Middle frontal gyrus (tissue), 1 donor: ENCODE measurements around the gene MARS1.
"Not testable (repeated sequence)": the region's sequence is repeated elsewhere in the genome, so short reads cannot be mapped to it uniquely, and the experiment has no call there.

ENCODE experiments used
- DNase-seq: peaks from one replicate; pipeline ENCODE4 v3.0.0-alpha.2; 2015; ENCODE audit warnings: low spot score; ENCODE audit errors: extremely low spot score

MARS1 gene

DNA sequence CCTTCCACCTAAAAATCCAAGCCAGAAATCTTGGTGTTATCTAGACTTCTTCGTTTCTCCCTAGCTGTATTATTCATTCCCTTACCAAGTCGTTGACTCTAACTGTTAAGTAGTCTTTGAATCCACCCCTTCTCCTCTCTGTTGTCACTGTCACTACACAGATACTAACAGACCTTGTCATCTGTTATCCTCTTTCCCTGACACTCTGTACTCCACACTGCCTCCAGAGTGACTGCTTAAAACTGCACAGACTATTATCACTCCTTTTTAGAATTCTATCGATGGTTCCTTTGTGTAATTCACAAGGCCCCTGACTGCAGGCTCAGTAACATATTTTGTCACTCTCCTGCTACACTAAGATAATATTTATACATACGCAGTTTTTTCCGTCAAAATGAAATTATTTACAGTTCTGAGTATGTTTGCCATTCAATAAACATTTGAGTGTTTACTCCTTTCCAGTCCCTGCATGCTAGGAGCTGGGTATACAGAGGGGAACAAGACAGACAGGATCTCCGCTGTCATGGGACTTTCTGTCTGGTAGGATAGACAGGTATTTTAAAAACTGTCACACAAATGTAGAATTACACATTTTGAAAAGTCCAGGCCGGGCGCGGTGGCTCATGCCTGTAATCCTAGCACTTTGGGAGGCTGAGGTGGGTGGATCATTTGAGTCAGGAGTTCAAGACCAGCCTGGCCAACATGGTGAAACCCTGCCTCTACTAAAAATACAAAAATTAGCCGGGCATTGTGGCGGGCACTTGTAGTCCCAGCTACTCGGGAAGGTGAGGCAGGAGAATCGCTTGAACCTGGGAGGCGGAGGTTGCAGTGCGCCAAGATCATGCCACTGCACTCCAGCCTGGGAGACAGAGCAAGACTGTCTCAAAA, 3.8 kb downstream of the MARS1 start:
- no peak for DNase-seq

DNA sequence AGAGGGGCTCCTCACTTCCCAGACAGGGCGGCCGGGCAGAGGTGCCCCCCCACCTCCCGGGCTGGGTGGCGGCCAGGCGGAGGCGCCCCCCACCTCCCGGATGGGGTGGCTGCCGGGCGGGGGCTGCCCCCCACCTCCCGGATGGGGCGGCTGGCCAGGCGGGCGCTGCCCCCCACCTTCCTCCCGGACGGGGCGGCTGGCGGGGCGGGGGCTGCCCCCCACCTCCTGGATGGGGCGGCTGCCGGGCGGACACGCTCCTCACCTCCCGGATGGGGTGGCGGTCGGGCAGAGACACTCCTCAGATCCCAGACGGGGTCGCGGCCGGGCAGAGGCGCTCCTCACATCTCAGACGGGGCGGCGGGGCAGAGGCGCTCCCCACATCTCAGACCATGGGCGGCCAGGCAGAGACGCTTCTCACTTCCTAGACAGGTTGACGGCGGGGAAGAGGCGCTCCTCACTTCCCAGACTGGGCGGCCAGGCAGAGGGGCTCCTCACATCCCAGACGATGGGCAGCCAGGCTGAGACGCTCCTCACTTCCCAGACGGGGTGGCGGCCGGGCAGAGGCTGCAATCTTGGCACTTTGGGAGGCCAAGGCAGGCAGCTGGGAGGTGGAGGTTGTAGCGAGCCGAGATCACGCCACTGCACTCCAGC, 7.3 kb downstream of the MARS1 start:
- not testable (repeated sequence) for DNase-seq

DNA sequence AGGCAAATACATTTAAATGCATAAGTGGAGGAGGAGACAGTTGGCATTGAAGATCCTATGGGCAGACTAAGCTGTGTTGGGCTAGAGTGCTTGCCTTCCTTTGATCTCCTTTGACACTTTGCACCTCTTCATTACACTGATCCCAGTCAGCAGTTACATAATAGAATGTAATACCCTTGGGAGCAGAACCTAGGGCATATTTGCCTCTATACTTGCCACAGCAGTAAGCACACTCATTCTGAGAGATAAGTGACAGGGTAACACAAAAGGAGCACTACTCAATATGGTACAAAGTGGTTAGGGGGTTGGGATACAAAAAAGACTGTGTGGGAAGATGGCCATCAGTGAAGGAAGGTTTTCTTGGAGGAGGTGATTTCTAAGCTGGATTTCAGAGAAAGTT, 9.0 kb downstream of the MARS1 start:
- no peak for DNase-seq

DNA sequence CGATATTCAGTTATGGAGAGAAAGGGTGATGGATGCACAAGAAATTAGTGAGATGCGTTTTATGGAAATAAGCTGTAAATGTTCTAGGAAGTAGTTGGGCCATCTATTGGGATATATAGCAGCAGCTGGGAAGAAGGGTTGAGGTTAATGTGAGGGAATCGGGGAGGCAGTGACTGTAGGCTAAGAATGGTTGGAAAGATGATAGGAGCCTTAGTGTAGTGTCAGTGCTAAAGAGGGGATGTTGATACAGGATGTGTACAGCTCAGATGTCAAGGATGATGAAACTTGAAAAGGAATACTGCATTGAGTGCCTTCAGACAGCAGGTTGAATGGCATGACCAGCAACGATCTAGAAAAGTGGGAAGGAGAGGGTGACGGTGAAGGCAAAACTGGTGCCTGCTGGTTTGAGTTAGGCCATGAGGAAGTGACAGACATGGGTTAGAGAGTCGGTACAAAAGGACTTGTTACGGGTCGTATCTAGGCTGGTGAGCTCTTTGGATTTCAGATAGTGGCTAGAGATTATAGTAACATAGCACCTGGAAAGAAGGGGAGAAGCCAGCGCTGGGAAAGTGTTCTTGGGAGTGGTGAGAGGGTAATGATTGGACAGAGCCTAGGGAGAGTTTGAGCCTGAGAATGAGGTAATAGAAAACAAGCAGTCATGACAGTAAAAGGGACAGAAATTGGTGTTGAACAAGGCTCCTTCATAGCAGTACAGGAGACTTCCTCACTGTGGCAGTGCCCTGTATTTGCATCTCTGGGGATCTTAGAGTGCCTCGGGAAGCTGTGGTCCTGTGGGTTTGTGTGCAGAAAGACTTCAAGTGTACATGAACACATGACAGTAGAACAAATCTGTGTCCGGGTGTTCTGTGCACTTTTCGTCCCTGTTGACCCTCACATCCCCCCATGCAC, 9.6 kb downstream of the MARS1 start:
- no peak for DNase-seq

DNA sequence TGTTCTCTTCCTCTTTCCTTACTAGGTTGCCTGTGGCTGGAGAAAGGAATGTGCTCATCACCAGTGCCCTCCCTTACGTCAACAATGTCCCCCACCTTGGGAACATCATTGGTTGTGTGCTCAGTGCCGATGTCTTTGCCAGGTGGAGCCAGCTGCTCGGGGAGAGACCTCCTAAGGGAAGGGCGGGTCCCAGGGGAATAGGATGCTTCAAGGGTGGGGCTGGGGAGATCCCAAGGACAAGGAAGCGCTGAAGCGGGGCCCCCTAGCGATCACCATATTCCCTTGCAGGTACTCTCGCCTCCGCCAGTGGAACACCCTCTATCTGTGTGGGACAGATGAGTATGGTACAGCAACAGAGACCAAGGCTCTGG, 10.2 kb downstream of the MARS1 start:
- no peak for DNase-seq

DNA sequence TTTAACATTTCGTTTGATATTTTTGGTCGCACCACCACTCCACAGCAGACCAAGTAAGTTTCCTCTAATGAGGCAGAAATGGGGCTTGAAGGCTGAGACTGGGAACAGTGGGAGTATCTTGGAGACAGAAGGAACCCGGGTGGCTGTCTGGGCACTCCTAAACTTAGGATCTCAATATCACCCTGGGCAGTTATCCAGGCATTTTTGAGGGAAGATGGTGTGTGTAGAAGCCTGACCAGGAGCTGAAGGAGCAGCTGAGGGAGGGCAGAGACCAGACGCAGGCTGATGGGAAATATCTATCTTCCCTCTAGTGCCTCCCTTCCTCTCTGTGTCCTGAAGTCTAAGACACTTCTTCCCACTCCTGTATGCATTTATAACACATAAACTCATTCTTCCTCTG, 10.7 kb downstream of the MARS1 start:
- DNase-seq, result no peak

DNA sequence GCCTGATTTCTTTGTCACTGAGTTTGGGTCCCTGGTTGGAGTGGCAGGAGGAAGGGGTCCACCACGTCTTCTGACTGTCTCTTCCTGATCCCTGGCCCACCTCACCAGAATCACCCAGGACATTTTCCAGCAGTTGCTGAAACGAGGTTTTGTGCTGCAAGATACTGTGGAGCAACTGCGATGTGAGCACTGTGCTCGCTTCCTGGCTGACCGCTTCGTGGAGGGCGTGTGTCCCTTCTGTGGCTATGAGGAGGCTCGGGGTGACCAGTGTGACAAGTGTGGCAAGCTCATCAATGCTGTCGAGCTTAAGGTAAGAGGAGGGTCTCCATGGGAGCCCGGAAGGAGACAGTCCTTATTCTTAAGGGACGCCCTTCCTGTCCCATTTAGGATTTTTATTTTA, 12.3 kb downstream of the MARS1 start:
- no peak for DNase-seq

DNA sequence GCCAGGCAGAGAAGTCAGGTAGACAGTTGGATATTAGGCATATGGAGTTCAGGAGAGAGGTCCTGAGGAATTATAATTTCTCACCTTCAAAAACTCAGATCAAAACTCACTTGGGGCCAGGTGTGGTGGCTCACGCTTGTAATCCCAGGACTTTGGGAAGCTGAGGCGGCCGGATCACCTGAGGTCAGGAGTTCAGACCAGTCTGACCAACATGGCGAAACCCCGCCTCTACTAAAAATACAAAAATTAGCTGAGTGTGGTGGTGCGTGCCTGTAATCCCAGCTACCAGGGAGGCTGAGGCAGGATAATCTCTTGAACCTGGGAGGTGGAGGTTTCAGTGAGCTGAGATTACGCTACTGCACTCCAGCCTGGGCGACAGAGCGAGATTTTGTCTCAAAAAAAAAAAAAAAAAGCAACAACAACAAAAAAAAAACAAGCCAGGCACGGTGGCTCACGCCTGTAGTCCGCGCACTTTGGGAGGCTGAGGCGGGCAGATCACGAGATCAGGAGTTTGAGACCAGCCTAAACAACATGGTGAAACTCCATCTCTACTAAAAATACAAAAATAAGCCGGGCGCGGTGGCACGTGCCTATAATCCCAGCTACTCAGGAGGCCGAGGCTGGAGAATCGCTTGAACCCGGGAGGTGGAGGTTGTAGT, 14.6 kb downstream of the MARS1 start:
- DNase-seq, result not testable (repeated sequence)

DNA sequence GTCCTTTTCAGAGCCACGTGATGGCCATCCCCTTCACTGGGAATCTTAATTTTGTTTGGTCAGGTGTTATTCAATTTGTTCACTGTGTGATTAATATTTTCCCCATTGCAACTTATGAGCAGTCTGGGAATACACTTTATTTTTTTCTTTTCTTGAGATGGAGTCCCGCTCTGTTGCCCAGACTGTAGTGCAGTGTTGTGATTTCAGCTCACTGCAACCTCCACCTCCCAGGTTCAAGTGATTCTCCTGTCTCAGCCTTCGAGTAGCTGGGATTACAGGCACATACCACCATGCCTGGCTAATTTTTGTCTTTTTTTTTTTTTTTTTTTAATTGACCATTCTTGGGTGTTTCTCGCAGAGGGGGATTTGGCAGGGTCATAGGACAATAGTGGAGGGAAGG, 18.7 kb downstream of the MARS1 start:
- DNase-seq, result not testable (repeated sequence)

DNA sequence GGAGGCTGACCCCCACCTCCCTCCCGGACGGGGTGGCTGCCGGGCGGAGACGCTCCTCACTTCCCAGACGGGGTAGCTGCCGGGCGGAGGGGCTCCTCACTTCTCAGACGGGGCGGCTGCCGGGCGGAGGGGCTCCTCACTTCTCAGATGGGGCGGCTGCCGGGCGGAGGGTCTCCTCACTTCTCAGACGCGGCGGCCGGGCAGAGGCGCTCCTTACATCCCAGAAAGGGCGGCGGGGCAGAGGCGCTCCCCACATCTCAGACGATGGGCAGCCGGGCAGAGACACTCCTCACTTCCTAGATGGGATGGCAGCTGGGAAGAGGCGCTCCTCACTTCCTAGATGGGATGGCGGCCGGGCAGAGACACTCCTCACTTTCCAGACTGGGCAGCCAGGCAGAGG, 19.9 kb downstream of the MARS1 start:
- DNase-seq, result not testable (repeated sequence)

DNA sequence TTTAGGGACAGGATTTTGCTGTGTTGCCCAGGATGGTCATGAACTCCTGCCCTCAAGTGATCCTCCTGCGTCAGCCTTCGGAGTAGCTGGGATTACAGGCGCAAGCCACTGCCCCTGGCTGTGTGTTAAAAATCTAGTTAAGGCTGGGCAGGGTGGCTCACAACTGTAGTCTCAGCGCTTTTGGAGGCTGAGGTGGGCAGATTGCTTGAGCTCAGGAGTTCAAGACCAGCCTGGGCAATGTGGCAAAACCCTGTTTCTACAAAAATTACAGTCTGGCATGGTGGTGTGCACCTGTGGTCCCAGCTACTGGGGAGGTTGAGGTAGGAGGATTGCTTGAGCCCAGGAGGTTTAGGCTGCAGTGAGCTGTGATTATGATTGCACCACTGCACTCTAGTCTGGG, 23.3 kb downstream of the MARS1 start:
- DNase-seq, result no peak

DNA sequence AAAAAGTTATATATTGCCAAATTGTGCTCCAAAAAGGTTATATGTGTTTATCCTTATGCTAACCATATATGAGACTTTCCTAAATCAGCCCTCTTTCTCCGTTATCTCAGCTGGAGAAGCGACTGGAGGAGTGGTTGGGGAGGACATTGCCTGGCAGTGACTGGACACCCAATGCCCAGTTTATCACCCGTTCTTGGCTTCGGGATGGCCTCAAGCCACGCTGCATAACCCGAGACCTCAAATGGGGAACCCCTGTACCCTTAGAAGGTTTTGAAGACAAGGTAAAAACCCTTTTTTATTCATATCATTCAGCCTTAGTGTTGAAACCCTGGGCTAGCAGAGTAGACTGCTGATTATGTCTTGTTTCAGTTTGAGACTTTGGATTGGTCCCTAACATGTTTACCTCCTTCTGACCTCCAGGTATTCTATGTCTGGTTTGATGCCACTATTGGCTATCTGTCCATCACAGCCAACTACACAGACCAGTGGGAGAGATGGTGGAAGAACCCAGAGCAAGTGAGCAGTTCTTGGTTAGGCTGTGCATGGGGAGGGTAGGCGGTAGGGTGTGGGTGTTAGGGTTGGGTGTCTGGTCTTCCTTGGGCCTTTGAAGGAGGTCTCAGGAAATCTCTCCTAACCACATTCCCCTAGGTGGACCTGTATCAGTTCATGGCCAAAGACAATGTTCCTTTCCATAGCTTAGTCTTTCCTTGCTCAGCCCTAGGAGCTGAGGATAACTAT, 23.9 kb downstream of the MARS1 start:
- no peak for DNase-seq

DNA sequence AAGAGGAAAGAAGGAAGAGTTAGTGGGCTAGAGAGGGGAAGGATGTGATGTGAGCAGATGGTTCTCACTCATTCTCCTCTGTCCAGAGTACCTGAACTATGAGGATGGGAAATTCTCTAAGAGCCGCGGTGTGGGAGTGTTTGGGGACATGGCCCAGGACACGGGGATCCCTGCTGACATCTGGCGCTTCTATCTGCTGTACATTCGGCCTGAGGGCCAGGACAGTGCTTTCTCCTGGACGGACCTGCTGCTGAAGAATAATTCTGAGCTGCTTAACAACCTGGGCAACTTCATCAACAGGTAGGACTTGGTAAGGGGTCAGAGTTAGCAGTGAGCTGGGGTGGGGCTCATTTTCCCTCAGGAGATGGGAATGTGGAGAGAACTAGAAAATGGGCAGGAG, 24.8 kb downstream of the MARS1 start:
- DNase-seq, result no peak

DNA sequence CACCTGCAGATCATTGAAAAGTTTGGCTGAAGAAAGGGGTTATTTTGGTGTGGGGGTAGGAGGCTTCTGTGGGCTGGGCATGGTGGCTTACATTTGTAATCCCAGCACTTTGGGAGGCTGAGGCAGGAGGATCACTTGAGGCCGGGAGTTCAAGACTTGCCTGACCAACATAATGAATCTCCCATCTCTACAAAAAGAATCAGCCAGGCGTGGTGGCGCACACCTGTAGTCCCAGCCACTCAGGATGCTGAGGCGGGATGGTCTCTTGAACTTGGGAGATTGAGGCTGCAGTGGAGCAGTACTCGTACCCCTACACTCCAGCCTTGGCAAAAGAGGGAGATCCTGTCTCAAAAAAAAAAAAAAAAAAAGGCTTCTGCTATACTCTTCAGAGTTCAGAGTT, 25.4 kb downstream of the MARS1 start:
- no peak for DNase-seq

DNA sequence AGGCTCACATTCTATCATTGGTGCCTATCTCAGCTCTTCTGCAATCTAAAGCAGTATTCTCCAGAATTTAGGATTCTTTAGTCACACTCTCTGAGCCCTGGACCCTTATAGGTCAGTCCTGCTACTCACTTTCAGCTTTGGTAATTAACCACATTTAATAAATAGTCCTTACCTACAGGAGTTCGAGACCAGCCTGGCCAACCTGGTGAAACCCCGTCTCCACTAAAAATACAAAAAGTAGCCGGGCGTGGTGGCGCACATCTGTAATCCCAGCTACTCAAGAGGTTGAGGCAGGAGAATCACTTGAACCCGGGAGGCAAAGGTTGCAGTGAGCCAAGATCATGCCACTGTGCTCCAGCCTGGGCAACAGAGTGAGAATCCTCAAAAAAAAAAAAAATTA, 25.8 kb downstream of the MARS1 start:
- not testable (repeated sequence) for DNase-seq

DNA sequence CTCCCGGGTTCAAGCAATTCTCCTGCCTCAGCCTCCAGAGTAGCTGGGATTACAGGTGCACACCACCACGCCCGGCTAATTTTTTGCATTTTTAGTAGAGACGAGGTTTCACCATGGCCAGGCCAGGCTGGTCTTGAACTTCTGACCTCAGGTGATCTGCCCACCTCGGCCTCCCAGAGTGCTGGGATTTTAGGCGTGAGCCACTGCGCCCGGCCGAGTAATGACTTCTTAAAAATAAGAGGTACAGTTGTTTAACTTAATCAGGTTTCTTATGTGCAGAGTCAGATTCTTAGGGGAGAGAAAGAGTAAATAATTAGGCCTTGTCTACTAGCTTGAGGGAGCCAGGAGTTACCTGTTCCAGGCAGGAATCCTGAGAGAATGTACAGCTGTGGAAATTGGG, 26.4 kb downstream of the MARS1 start:
- not testable (repeated sequence) for DNase-seq

DNA sequence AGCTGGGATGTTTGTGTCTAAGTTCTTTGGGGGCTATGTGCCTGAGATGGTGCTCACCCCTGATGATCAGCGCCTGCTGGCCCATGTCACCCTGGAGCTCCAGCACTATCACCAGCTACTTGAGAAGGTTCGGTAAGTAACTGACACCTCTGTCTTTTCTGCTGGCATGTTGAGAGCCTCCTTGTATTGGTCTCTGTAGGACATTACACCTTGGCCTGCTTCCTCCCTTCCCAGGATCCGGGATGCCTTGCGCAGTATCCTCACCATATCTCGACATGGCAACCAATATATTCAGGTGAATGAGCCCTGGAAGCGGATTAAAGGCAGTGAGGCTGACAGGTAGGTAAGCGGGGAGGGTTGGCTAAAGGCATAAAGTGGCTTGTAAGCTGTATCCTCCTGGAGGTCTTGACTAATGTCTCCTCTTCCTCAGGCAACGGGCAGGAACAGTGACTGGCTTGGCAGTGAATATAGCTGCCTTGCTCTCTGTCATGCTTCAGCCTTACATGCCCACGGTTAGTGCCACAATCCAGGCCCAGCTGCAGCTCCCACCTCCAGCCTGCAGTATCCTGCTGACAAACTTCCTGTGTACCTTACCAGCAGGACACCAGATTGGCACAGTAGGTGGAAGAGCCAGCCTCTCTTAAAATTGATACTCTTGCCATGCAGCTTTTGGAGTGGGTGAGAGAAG, 27.0 kb downstream of the MARS1 start:
- DNase-seq, result no peak

DNA sequence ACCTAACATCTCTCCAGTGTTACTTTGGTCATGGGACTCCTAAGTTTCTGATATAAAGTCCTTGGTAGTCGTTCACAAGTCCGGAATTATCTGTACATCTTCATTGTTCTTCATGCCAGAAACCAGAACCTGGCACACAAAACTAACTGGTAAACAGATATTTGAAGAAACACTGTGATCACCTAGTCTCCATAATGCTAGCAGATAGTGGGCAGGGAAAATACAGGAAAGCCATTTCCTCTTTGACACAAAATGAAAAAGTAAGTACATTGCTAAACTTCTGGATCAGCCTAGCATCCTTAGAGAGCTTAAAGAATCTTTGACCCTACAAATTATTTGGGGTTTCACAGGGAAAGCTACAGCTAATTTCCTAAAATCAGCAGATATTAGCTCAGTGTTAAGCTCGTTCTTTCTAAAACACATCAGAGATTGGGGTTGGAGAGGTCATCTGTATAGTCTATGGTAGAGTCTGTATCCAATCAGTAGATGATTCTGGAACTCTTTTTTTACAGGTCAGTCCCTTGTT, 27.6 kb downstream of the MARS1 start:
- no peak for DNase-seq

DNA sequence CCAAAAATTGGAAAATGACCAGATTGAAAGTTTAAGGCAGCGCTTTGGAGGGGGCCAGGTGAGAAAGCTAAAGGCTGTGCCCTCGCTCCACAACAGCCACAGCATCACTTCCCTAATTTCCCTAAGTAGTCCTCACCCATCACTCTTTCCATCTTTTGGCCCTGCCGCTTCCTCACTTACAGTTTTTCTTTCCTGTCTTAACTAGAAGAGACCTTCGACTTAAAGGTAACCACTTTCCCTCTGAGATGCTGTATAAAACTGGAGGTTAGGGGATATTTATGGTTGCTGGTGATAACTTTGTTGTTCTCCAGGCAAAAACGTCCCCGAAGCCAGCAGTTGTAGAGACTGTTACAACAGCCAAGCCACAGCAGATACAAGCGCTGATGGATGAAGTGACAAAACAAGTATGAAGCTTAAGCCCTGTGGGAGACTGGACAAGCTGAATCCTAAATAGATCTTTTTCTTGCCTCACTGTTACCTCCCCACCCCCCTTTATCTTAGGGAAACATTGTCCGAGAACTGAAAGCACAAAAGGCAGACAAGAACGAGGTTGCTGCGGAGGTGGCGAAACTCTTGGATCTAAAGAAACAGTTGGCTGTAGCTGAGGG, 28.2 kb downstream of the MARS1 start:
- DNase-seq, result no peak
